HG03520 (cell line): ENCODE measurements around the gene GOLT1B.

Experiments used
- ATAC-seq: cut with Tn5 transposase; IDR thresholded peaks from one replicate; pipeline ENCODE4 v1.9.1; 2021; ENCODE audit warnings: mild to moderate bottlenecking, moderate library complexity; ENCODE audit not compliant: unreplicated experiment

GOLT1B gene

DNA sequence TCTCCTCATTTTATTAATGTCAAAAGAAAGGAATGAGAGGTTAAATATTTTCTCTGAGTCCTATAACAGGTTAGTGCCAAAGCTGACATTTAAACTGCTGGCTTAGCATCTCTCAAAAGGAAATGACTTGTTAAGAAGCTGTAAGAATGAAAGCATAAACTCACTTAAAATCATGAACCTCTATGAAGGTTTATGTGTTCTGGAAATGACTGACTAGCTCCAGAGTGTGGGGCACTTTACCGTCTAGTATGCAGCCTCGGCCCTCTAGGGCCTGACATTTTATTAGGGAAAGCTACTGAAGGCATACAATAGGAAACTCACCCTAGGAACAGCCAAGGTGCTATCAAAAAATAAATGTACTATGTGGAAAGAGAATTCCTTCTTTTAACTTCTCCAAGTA, 59.6 kb downstream of the GOLT1B start:
- ATAC-seq, result no peak

DNA sequence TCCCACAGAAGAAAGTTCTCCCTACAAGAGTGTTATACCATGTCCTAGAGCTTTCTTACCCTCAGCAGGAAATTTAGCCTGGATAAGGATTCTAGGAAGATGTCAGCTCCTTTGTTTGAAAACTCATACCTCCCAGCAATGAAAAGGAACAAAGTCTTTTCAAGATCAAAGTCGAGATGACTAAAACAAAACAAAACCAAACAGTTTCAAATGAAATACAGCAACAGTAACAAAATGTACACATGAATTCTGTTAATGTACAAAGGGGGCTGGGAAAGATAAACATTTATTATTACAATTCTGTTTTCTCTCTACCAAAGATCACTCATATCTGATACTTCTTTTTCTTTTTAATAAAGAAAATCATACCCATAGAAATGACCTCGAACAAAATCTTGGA, 61.3 kb downstream of the GOLT1B start:
- ATAC-seq, result no peak

DNA sequence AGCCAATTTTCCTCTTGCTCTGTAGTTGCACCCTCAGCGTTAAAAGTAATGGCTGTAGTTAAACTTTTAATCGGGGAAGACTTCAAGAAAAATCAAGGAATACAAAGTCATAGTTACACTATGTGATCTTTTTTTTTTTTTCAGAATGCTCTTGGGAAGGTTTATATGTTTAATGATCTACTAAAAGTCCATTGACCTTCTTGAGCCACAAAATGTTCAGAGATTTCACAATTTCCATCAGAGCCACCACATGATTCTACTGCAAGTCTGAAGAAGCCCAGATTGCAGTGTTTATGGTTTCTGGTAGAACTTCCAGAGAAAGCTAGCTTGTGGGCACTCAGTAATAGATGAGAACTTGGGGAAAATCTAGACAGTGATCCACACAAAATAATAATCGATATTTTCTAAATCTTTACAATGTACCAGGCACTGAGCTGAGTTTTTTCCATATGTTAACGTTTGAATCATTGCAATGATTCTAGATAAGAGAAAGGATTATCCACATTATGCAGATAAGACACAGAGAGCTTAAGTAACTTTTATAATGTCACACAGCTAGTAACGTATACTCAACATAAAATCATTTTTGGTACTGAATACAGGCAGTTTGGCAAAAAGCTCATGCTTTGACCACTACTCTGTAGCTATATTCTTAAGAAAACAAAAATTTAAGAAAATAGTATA, 64.8 kb downstream of the GOLT1B start:
- no peak for ATAC-seq

DNA sequence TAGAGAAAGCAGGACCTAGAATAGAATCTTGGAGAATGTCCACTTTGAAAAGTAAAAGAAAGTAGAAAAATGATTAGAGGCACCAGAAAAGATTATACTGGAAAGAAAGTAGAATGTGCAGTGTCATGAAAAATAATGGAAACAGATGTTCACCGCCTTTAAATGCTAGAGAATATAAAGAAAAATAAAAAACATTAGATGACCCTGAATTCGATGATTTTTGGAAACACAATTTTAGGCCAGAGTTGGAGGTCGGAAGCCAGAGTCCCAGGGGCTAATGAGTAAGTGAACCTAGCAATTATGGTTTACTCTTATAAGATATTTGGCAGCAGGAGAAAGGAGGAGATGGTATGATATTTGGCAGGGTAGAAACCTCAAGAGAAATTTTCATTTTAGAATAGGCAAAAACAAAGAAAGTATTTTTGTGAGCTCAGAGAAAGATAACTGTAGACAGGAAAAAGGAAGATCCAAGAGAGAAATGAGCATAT, 65.4 kb downstream of the GOLT1B start:
- no peak for ATAC-seq
